K562 (cell line): ENCODE results near the gene FOS.

Source experiments
- CBX3 ChIP-seq, 2 experiments: IDR thresholded peaks; 1 replicate in 1 of 2; 2 replicates in 1 of 2; pipeline ENCODE4 v1.6.1; 2012; ENCODE audit warnings: inconsistent platforms in 2 of 2, low read length in 2 of 2, borderline replicate concordance in 1 of 2, control low read depth in 1 of 2
- CC2D1A ChIP-seq: fragments of 450-650 bp; IDR thresholded peaks from 2 replicates; pipeline ENCODE4 v1.6.1; 2017; ENCODE audit warnings: mild to moderate bottlenecking
- CREM ChIP-seq: IDR thresholded peaks from 2 replicates; pipeline ENCODE4 v1.6.1; 2014; ENCODE audit warnings: antibody characterized with exemption, low read depth
- EGR1 ChIP-seq: fragments of 450-650 bp; conservative IDR thresholded peaks from 2 replicates; pipeline ENCODE4 v1.6.1; 2017; ENCODE audit warnings: mild to moderate bottlenecking
- FOS ChIP-seq: IDR thresholded peaks from 3 replicates; pipeline ENCODE4 v1.6.1; 2011; ENCODE audit not compliant: insufficient read length; ENCODE audit errors: extremely low read depth
- GABPA ChIP-seq: fragments of 200-800 bp; sonication (Bioruptor generic); conservative IDR thresholded peaks from 2 replicates; pipeline ENCODE4 v1.6.1; 2016; ENCODE audit warnings: low read depth, missing genetic modification characterization, missing compliant biosample characterization
- HDAC3 ChIP-seq: fragments of 450-650 bp; IDR thresholded peaks from 2 replicates; pipeline ENCODE4 v1.6.1; 2018; ENCODE audit warnings: borderline replicate concordance, mild to moderate bottlenecking, moderate library complexity; ENCODE audit not compliant: partially characterized antibody
- POLR2A ChIP-seq: fragments of 450-650 bp; conservative IDR thresholded peaks from 2 replicates; pipeline ENCODE4 v1.6.1; 2016
- POLR2AphosphoS5 ChIP-seq: IDR thresholded peaks from 2 replicates; pipeline ENCODE4 v1.6.1; 2011; ENCODE audit warnings: mild to moderate bottlenecking, low read depth, low read length, moderate library complexity; ENCODE audit not compliant: control insufficient read depth, insufficient read depth
- SMARCA5 ChIP-seq: fragments of 450-650 bp; IDR thresholded peaks from 2 replicates; pipeline ENCODE4 v1.6.1; 2016
- TEAD4 ChIP-seq, 2 experiments: sonication (generic) in 1 of 2; formaldehyde crosslinking in 1 of 2; IDR thresholded peaks; 2 replicates each; pipeline versions ENCODE4 v1.6.1 to v1.8.0; 2012 to 2022; ENCODE audit warnings: borderline replicate concordance in 1 of 2, inconsistent platforms in 1 of 2, low read length in 1 of 2, mild to moderate bottlenecking in 1 of 2, missing genetic modification reagents in 1 of 2
- ZKSCAN1 ChIP-seq: fragments of 150-350 bp; IDR thresholded peaks from 2 replicates; pipeline ENCODE4 v1.6.1; 2016; ENCODE audit warnings: low read depth, low read length
- TF ChIP-seq, protein P1 (sequence below): sonication (generic); formaldehyde crosslinking; IDR thresholded peaks from 2 replicates; pipeline ENCODE4 v1.8.0; 2023; ENCODE audit warnings: missing genetic modification reagents, mild to moderate bottlenecking, borderline replicate concordance
- TF ChIP-seq, protein P2 (sequence below): sonication (generic); formaldehyde crosslinking; IDR thresholded peaks from 2 replicates; pipeline ENCODE4 v1.8.1; 2023; ENCODE audit warnings: mild to moderate bottlenecking, missing genetic modification reagents

DNA sequence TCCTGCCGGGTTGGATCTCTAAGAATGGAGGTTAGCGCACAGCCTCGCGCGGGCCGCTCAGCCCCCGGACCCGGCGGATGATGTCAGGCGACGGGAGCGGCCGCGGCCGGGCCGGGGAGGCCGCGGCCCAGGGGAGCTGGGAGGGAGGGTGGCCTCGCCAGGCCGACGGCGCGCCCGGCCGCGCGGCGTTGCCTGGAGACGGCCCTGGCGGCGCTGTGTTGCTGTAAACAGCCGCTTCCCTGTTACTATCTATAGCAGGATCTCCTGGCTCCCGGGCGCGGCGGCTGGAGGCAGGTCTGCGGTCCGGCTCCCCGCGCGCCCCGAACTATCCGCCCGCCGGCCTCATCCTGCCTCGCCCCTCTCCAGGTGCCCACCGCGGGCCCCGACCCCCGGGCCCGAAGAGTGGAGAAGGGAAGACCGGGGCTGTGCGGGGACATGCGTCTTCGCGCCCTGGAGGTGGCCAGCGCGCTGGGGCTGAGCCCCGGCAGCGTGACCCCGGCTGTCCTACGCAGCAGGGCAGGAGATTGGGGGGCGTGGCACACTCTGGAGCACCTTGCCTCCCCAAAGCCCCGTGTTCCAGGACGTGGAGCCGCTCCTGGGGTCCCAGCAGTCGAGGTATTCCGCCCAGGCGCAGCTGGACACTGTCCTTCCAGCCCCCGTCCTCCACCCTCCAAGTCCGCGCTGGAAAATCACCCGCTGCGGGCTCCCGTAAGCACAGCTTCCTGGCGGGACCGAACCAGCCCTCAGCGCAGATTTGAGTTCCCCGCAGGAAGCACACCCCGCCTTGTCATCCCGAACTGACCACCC, 1.4 kb upstream of the FOS start:
- 0 out of 2 replicates have a peak, but pooled peaks have one; percentile 38 for TF ChIP-seq CREM
- 0 out of 2 replicates have a peak, but pooled peaks have one; percentile 28 for TF ChIP-seq GABPA
- no peak for TF ChIP-seq FOS
- no peak for TF ChIP-seq TEAD4 (IDR thresholded peaks at IDR 0.05; ENCODE audit: low read length)
- TF ChIP-seq TEAD4 (CRISPR knock-in tag; IDR thresholded peaks at IDR 0.05; ENCODE audit: borderline replicate concordance) = no peak
- no peak for TF ChIP-seq HDAC3
- no peak for TF ChIP-seq CC2D1A
- TF ChIP-seq POLR2AphosphoS5 = no peak
- TF ChIP-seq EGR1 = no peak
- TF ChIP-seq, protein P1, sequence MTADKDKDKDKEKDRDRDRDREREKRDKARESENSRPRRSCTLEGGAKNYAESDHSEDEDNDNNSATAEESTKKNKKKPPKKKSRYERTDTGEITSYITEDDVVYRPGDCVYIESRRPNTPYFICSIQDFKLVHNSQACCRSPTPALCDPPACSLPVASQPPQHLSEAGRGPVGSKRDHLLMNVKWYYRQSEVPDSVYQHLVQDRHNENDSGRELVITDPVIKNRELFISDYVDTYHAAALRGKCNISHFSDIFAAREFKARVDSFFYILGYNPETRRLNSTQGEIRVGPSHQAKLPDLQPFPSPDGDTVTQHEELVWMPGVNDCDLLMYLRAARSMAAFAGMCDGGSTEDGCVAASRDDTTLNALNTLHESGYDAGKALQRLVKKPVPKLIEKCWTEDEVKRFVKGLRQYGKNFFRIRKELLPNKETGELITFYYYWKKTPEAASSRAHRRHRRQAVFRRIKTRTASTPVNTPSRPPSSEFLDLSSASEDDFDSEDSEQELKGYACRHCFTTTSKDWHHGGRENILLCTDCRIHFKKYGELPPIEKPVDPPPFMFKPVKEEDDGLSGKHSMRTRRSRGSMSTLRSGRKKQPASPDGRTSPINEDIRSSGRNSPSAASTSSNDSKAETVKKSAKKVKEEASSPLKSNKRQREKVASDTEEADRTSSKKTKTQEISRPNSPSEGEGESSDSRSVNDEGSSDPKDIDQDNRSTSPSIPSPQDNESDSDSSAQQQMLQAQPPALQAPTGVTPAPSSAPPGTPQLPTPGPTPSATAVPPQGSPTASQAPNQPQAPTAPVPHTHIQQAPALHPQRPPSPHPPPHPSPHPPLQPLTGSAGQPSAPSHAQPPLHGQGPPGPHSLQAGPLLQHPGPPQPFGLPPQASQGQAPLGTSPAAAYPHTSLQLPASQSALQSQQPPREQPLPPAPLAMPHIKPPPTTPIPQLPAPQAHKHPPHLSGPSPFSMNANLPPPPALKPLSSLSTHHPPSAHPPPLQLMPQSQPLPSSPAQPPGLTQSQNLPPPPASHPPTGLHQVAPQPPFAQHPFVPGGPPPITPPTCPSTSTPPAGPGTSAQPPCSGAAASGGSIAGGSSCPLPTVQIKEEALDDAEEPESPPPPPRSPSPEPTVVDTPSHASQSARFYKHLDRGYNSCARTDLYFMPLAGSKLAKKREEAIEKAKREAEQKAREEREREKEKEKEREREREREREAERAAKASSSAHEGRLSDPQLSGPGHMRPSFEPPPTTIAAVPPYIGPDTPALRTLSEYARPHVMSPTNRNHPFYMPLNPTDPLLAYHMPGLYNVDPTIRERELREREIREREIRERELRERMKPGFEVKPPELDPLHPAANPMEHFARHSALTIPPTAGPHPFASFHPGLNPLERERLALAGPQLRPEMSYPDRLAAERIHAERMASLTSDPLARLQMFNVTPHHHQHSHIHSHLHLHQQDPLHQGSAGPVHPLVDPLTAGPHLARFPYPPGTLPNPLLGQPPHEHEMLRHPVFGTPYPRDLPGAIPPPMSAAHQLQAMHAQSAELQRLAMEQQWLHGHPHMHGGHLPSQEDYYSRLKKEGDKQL (CRISPR knock-in tag) = no peak
- no peak for TF ChIP-seq CBX3 (IDR thresholded peaks at IDR 0.05; ENCODE audit: borderline replicate concordance in 1 of 2, low read length in 2 of 2)
- TF ChIP-seq POLR2A = no peak
- no peak; the same call in 1 of the 2 replicates for TF ChIP-seq ZKSCAN1
- TF ChIP-seq, protein P2, sequence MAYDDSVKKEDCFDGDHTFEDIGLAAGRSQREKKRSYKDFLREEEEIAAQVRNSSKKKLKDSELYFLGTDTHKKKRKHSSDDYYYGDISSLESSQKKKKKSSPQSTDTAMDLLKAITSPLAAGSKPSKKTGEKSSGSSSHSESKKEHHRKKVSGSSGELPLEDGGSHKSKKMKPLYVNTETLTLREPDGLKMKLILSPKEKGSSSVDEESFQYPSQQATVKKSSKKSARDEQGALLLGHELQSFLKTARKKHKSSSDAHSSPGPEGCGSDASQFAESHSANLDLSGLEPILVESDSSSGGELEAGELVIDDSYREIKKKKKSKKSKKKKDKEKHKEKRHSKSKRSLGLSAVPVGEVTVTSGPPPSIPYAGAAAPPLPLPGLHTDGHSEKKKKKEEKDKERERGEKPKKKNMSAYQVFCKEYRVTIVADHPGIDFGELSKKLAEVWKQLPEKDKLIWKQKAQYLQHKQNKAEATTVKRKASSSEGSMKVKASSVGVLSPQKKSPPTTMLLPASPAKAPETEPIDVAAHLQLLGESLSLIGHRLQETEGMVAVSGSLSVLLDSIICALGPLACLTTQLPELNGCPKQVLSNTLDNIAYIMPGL (CRISPR knock-in tag) = no peak
- TF ChIP-seq SMARCA5 = no peak
